ENCODE measurements around the gene CCDC201.

The CCDC201 gene

GRCh38 chr7:45888185-45888992, 15.5 kb upstream of the CCDC201 start, which contains the start of gene IGFBP1:
IGFBP1 (plus strand) TSS chr7:45888488; CDS start chr7:45888653, 165 bp downstream.
- Mint-ChIP-seq H3K27ac (no peak within 1 kb of the TSS), H3K4me3 (no peak within 1 kb of the TSS), H3K9me3 (no peaks in the 10 kb centered on the region), H3K36me3 (no peaks in the 10 kb centered on the region), H3K4me1 (no peaks in the 10 kb centered on the region)
- no peak for ATAC-seq
- DNase-seq (ENCODE audit: low spot score in 2 of 2), result no peak

DNA sequence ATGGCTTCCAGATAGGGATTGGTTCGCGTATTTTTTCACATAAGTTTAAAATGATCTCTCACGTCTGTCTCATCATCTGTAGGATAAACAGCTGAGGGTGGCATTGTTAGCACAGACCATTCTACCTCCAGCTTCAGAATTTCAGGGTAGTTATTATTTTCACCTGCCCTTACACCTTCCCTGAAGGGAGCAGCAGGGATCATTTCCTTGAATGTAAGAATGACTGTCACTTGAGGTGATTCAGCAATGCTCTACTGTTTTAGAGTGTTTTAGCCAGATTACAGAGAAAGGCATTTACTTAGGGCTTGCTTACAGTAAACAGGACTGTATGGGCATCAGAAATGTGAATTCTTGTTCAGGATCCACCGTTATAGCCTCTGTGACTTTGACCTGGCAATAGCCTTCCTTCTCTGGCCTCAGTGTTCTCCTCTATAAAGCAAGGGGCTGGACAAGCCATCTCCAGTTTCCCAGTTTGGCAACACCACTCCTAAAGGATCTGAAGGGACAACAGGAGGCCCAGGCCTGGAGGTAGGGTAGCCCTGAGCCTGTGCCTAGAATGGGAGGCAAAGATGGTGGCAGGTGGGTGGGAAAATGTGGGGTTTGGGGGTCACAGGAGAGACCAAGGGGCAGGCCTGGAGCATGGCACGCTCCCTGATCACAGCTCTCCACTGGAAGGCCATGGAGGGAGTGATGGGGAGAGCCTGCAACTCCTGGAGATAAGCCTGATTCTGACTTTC, 14.2 kb upstream of the CCDC201 start:
- no peak overlapping the region for H3K4me3 Mint-ChIP-seq
- no peaks in the 10 kb centered on the region for H3K36me3 Mint-ChIP-seq
- H3K9me3 Mint-ChIP-seq, result no peaks in the 10 kb centered on the region
- no peak for ATAC-seq
- no peak overlapping the region for H3K27ac Mint-ChIP-seq
- DNase-seq (ENCODE audit: low spot score in 2 of 2), result no peak
- H3K4me1 Mint-ChIP-seq, result no peaks in the 10 kb centered on the region

DNA sequence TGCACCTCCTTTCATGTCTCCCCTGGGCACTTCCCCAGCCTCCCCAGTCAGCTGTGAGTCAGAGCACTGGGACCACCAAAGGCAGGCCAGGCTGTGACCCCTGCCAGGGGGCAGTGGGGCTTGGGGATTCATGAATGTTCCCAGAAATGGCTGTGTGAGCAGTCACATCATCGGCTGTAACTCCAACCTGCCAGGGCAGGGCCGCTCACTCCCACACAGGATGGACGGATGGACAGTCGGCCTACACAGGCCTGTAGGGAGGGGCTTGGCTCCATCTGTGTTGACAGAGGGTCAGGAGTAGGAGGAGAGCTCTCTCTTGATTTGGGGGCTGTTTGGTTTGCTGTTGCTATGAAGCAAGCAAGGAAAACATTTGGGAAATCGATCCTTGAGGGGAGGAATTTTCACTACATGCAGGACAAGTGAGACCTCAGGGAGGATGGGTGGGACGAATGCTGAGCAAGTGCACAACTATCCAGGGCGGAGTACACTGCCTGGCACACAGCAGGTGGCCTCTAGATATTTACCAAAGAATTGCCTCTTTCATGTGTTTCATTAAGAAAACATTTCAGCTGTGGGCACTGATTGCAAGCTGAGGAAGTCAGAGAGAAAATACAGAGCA, 12.5 kb upstream of the CCDC201 start:
- no peak for DNase-seq (ENCODE audit: low spot score in 2 of 2)

GRCh38 chr7:45884136-45884535, 11.3 kb upstream of the CCDC201 start:
- H3K4me3 Mint-ChIP-seq, result no peak overlapping the region
- peaks cover 1% of the 10 kb centered on the region for H3K9me3 Mint-ChIP-seq

More for the DNA sequence above, 12.5 kb upstream of the CCDC201 start:
- H3K4me1 Mint-ChIP-seq, result no peaks in the 10 kb centered on the region
- no peaks in the 10 kb centered on the region for H3K9me3 Mint-ChIP-seq
- no peak for ATAC-seq
- no peak overlapping the region for H3K4me3 Mint-ChIP-seq
- no peak overlapping the region for H3K27ac Mint-ChIP-seq
- H3K36me3 Mint-ChIP-seq, result no peaks in the 10 kb centered on the region

DNA sequence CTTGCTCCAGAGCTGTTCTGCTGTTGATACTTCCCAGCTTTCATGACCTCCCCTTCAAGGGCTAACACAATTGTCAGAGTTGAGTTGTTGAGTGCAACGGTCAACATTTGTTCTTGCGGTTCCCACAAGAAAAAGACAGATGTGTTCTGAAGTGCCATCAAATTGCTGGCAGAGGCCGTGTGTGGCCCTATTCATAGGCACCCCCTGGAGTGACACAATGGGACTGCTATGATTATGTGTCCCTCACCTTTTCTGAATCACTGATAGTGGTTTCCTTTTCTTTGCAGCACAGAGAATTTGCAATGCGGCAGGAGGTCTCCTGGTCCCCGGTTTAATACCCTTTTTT, 9.6 kb upstream of the CCDC201 start:
- peaks cover 3% of the 10 kb centered on the region for H3K9me3 Mint-ChIP-seq
- H3K36me3 Mint-ChIP-seq, result no peaks in the 10 kb centered on the region
- no peak overlapping the region for H3K27ac Mint-ChIP-seq
- no peak for ATAC-seq
- no peak for DNase-seq (ENCODE audit: low spot score in 2 of 2)
- no peak overlapping the region for H3K4me3 Mint-ChIP-seq
- no peaks in the 10 kb centered on the region for H3K4me1 Mint-ChIP-seq

More at GRCh38 chr7:45884136-45884535, 11.3 kb upstream of the CCDC201 start:
- H3K4me1 Mint-ChIP-seq, result no peaks in the 10 kb centered on the region
- no peaks in the 10 kb centered on the region for H3K36me3 Mint-ChIP-seq
- ATAC-seq, result no peak
- no peak overlapping the region for H3K27ac Mint-ChIP-seq
- peak in 1 of 2 donors; percentile 29 for DNase-seq (ENCODE audit: low spot score in 2 of 2)

DNA sequence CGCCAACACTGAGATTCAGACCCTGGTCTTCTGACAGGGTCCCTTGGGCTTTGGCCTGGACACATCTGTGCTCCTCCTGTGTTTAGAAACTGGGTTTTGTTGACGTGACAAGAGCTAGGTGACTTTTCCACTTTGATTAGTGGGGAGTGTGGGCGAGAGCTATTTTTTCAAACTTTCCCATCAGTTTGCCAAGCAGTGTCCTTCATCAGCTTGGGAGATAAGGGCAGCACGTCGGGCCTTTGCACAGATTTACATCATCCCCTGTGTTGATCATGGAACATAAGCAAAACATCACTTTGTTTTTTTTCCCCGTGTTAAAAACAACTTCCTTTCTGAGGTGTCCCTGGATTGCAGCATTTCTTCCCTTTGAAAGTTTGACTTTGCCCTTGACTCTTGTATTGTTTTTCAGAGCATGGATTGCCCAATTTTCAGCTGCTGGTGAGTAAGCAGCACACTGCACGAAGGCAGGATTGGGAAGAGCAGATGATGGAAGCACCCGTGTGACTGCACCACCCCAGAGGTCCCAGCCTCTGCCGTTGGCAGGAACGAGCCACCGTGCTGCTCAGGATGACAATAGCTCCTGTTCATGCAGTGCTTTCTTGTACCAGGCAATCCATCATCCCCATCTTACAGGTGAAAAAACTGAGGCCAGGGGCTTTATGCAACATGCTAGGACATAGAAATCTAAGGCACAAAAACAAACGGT, 9.0 kb upstream of the CCDC201 start:
- Mint-ChIP-seq H3K9me3 (peaks cover 3% of the 10 kb centered on the region), H3K27ac (no peak overlapping the region), H3K4me3 (no peak overlapping the region), H3K4me1 (no peaks in the 10 kb centered on the region), H3K36me3 (no peaks in the 10 kb centered on the region)
- peak in 1 of 2 donors; percentile 20 for DNase-seq (ENCODE audit: low spot score in 2 of 2)
- no peak for ATAC-seq

GRCh38 chr7:45881280-45881758, 8.4 kb upstream of the CCDC201 start:
- peak in 1 of 2 donors; percentile 23 for DNase-seq (ENCODE audit: low spot score in 2 of 2)
- no peak overlapping the region for H3K27ac Mint-ChIP-seq

DNA sequence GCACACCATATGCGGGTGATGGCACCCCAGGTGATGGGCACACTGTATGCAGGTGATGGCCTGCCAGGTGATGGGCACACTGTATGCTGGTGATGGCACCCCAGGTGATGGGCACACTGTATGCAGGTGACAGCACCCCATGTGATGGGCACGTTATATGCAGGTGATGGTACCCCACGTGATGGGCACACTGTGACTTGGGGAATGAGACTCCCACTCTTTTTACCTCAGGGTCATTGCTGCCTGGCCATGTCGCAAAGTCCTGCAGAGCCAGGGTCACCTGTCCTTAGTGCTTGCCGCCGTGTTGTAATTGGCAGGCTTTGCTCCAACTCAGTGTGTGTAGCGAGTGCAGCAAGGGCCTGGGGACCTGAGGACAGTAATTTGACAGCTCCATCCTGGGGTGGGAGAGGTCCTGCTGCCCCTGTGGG, 7.6 kb upstream of the CCDC201 start:
- peak in 1 of 2 donors; percentile 26 for DNase-seq (ENCODE audit: low spot score in 2 of 2)
- Mint-ChIP-seq H3K9me3 (peaks cover 3% of the 10 kb centered on the region), H3K36me3 (no peaks in the 10 kb centered on the region), H3K27ac (no peak overlapping the region), H3K4me1 (no peaks in the 10 kb centered on the region), H3K4me3 (no peak overlapping the region)
- ATAC-seq, result no peak

More at GRCh38 chr7:45881280-45881758, 8.4 kb upstream of the CCDC201 start:
- ATAC-seq, result no peak
- Mint-ChIP-seq H3K4me3 (no peak overlapping the region), H3K36me3 (no peaks in the 10 kb centered on the region), H3K9me3 (peaks cover 3% of the 10 kb centered on the region), H3K4me1 (no peaks in the 10 kb centered on the region)

- DNase-seq (ENCODE audit: low spot score in 2 of 2), result peak in 1 of 2 donors; percentile 1
- H3K9me3 Mint-ChIP-seq, result peaks cover 3% of the 10 kb centered on the region
- no peak overlapping the region for H3K4me3 Mint-ChIP-seq
Observed at GRCh38 chr7:45878457-45879144, 5.7 kb upstream of the CCDC201 start.

GRCh38 chr7:45876519-45876918, 3.6 kb upstream of the CCDC201 start:
- no peak overlapping the region for H3K27ac Mint-ChIP-seq
- H3K4me1 Mint-ChIP-seq, result no peaks in the 10 kb centered on the region

More at GRCh38 chr7:45878457-45879144, 5.7 kb upstream of the CCDC201 start:
- Mint-ChIP-seq H3K36me3 (no peaks in the 10 kb centered on the region), H3K4me1 (no peaks in the 10 kb centered on the region), H3K27ac (no peak overlapping the region)
- no peak for ATAC-seq

GRCh38 chr7:45874408-45875131, 1.7 kb upstream of the CCDC201 start:
- Mint-ChIP-seq H3K9me3 (peaks cover 3% of the 10 kb centered on the region), H3K4me1 (no peaks in the 10 kb centered on the region), H3K4me3 (no peak overlapping the region), H3K27ac (no peak overlapping the region), H3K36me3 (no peaks in the 10 kb centered on the region)
- ATAC-seq, result no peak
- no peak for DNase-seq (ENCODE audit: low spot score in 2 of 2)

More at GRCh38 chr7:45876519-45876918, 3.6 kb upstream of the CCDC201 start:
- Mint-ChIP-seq H3K36me3 (no peaks in the 10 kb centered on the region), H3K9me3 (peaks cover 3% of the 10 kb centered on the region), H3K4me3 (no peak overlapping the region)
- ATAC-seq (no peak), DNase-seq (ENCODE audit: low spot score in 2 of 2) (peak in 1 of 2 donors; percentile 25)

GRCh38 chr7:45873355-45873754, 473 bp upstream of the CCDC201 start:
- Mint-ChIP-seq H3K27ac (no peak overlapping the region), H3K4me1 (no peaks in the 10 kb centered on the region), H3K36me3 (no peaks in the 10 kb centered on the region), H3K4me3 (no peak overlapping the region), H3K9me3 (no peaks in the 10 kb centered on the region)
- ATAC-seq, result no peak
- DNase-seq (ENCODE audit: low spot score in 2 of 2), result no peak

- Mint-ChIP-seq H3K36me3 (no peaks in the 10 kb centered on the region), H3K9me3 (no peaks in the 10 kb centered on the region), H3K4me1 (no peaks in the 10 kb centered on the region), H3K4me3 (no peak overlapping the region), H3K27ac (no peak overlapping the region)
- DNase-seq (ENCODE audit: low spot score in 2 of 2) (no peak), ATAC-seq (peak; percentile 29)
Observed at GRCh38 chr7:45872116-45873034, 507 bp downstream of the CCDC201 start.
